Mucosa of rectum (tissue), 2 donors: Measurements from ENCODE around the gene METTL5.
A peak's percentile ranks its signal among the peaks of the same experiment; 100 is the strongest.

ENCODE experiments used
- H3K27ac ChIP-seq, 2 donors: one replicate each; pipeline ENCODE4 v1.7.0; 2013; ENCODE audit warnings: inconsistent platforms in 2 of 2, low read depth in 2 of 2, low read length in 2 of 2
- H3K27me3 ChIP-seq, 2 donors: one replicate each; pipeline ENCODE4 v1.7.0; 2013; ENCODE audit warnings: low read length in 2 of 2; ENCODE audit not compliant: control insufficient read depth in 2 of 2, insufficient read depth in 2 of 2
- H3K36me3 ChIP-seq, 2 donors: one replicate each; pipeline ENCODE4 v1.7.0; 2013; ENCODE audit warnings: low read length in 2 of 2; ENCODE audit not compliant: control insufficient read depth in 2 of 2, insufficient read depth in 2 of 2
- H3K4me1 ChIP-seq, 2 donors: one replicate each; pipeline ENCODE4 v1.7.0; 2013; ENCODE audit warnings: low read length in 2 of 2, mild to moderate bottlenecking in 1 of 2; ENCODE audit not compliant: control insufficient read depth in 2 of 2, insufficient read depth in 2 of 2
- H3K4me3 ChIP-seq, 2 donors: one replicate each; pipeline ENCODE4 v1.7.0; 2013; ENCODE audit warnings: low read length in 2 of 2
- H3K9ac ChIP-seq, 2 donors: one replicate each; pipeline ENCODE4 v1.7.0; 2013; ENCODE audit warnings: low read length in 2 of 2, low read depth in 1 of 2, mild to moderate bottlenecking in 1 of 2
- H3K9me3 ChIP-seq, 2 donors: one replicate each; pipeline ENCODE4 v1.7.0; 2013; ENCODE audit warnings: low read length in 2 of 2; ENCODE audit not compliant: control insufficient read depth in 2 of 2
- donor health status: healthy.
- donor health status: Normal muscosa, but diverticular disease.

The METTL5 gene

GRCh38 chr2:169768262-169768995, 56.3 kb downstream of the METTL5 start:
- peaks cover 6 to 11% of the 10 kb centered on the region in 2 donors for H3K27me3 ChIP-seq
- H3K9ac ChIP-seq: peak overlapping the region in 1 of 2 donors; percentile 50
- H3K36me3 ChIP-seq: no peaks in the 10 kb centered on the region
- H3K27ac ChIP-seq: no peak overlapping the region
- H3K4me3 ChIP-seq: peak overlapping the region; percentile 37 to 42
- no peaks in the 10 kb centered on the region for H3K9me3 ChIP-seq
- peaks cover 0 to 6% of the 10 kb centered on the region in 2 donors for H3K4me1 ChIP-seq

- Histone ChIP-seq H3K4me3 (no peak overlapping the region), H3K9ac (no peak overlapping the region), H3K9me3 (no peaks in the 10 kb centered on the region)
These were observed 57.3 kb downstream of the METTL5 start for GRCh38 chr2:169767243-169767888.

DNA sequence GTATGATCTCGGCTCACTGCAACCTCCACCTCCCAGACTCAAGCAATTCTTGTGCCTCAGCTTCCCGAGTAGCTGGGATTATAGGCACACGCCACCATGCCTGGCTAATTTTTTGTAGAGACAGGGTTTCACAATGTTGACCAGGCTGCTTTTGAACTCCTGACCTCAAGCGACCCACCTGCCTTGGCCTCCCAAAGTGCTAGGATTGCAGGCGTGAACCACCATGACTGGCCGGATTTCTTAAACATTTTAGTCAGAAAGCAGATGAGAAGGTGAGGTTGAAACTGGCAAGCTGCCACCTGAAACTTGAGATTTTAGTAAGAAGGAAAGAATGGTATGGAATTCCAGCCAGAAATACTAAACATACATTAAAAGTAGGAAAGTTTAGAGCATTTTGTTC, 59.2 kb downstream of the METTL5 start:
- Histone ChIP-seq H3K9ac (no peak overlapping the region), H3K4me1 (peaks cover 0 to 6% of the 10 kb centered on the region in 2 donors), H3K27me3 (peaks cover 6 to 11% of the 10 kb centered on the region in 2 donors), H3K27ac (no peak overlapping the region), H3K9me3 (no peaks in the 10 kb centered on the region), H3K36me3 (no peaks in the 10 kb centered on the region), H3K4me3 (no peak overlapping the region)

More at GRCh38 chr2:169767243-169767888, 57.3 kb downstream of the METTL5 start:
- Histone ChIP-seq H3K36me3 (no peaks in the 10 kb centered on the region), H3K27me3 (peaks cover 6 to 11% of the 10 kb centered on the region in 2 donors), H3K27ac (no peak overlapping the region), H3K4me1 (peaks cover 0 to 6% of the 10 kb centered on the region in 2 donors)

GRCh38 chr2:169761970-169762292, 62.8 kb downstream of the METTL5 start:
- Histone ChIP-seq H3K4me1 (no peaks in the 10 kb centered on the region), H3K36me3 (no peaks in the 10 kb centered on the region), H3K27me3 (no peaks in the 10 kb centered on the region), H3K4me3 (no peak overlapping the region), H3K9ac (no peak overlapping the region), H3K9me3 (no peaks in the 10 kb centered on the region), H3K27ac (no peak overlapping the region)
